ENCODE results near the gene FAM236C.
"Not testable (repeated sequence)": the region's sequence is repeated elsewhere in the genome, so short reads cannot be mapped to it uniquely, and the experiment has no call there.

FAM236C gene

DNA sequence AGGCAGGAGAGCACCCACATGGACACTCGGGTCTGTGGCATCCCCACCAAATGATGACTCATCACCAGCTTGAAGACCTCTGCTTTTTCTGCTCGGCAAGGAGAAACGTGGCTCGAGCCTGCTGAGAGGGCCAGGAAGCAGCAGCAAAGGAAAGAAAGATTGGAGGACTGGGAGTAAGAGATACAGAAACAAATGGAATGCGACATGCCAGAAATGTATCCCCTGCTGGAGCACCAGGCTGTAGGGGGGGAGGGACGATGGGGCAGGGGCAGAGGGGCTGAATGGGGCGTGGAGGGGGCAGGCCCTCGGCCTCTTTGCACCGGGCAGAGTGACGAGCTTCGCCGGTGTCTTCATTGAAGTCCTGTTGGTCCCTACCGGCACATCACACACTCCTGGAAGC is at the start of gene FAM236C:
Gene FAM236C, plus strand, starts transcription at position 301 of the 400 bp plus-strand sequence. CDS start 100 bp downstream, outside the sequence.
- not testable (repeated sequence) for DNase-seq

DNA sequence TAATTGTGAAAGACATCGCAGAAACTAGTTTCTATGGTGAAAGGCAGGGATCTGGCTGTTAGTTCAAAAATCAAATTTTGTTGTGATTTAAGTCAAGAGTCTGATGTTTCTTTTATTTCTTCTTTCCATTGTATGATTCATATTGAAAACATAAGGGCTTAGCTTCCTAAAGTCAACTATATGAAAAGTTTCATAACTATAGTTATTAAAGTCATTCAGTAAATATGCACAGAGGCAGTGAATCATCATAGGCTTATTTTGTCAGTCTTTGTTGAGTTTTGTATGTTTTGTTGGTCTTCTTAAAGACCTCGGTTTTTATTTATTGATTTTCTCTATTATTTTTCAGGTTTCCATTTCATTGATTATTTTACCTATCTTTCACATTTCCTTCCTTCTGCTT is 29.5 kb upstream of the FAM236C start:
- not testable (repeated sequence) for DNase-seq

- DNase-seq: not testable (repeated sequence)
Observed at GRCh38 chrX:72889740-72890139, 22.7 kb upstream of the FAM236C start.

DNA sequence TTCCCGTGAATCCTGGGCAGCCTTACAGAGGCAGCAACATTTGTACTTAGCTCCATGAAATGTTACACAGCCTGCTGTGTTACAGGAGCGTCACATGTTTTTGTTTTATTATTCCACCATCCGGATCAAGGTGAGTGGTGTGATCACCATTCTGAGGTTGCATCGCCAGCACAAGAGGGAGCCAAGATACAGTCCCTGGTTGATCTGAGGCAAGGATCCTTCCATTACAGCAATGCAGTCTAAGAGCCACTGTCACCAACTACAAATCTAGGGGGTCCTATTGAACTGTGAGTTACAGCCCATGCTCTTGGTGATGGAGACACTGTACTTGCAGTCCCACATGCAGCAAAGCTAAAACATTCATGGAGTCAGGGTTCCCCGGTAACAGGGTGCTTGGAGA is 3.7 kb downstream of the FAM236C start:
- DNase-seq: not testable (repeated sequence)

- DNase-seq: not testable (repeated sequence)
Observed at GRCh38 chrX:72932283-72932682, 19.9 kb downstream of the FAM236C start.

- not testable (repeated sequence) for DNase-seq
Observed at GRCh38 chrX:72936455-72936854, 24.0 kb downstream of the FAM236C start.

DNA sequence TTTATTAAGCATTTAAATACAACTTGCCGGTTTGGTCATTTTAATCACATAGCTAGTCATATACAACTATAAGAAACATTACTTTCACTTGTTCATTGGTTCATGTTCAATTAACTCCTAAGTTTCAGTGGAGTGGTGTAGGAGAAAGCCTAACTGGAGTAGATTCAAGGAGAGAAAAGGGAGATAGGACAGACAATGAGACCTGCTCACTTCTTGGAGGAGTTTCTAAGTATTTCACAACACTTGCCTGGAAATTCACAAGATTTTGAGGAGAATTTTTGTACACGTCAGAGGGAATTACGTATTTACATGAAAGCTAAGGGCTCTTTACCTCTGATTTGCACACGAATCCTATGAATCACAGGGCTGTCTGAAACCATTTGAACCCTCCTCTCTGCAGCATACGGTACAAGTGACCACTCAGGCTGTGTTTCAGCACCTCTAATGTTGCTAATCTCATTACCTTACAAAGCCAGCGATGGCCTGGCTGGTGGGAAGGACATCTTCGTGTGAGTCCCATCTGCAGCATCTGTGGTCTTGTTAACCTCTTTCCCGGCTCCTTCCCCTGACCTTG is 24.6 kb downstream of the FAM236C start:
- not testable (repeated sequence) for DNase-seq

DNA sequence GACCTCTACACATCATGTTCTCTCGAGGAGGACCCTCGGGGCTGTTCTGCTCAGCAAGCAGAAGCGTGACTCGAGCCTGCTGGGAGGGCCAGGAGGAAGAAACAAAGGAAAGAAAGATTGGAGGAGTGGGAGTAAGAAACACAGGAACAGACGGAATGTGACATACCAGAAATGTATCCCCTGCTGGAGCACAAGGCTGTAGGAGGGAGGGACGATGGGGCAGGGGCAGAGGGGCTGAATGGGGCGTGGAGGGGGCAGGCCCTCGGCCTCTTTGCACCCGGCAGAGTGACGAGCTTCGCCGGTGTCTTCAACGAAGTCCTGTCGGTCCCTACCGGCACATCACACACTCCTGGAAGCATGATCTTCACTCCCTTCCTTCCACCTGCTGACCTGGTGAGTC is 25.5 kb downstream of the FAM236C start, which contains the start of gene FAM236A:
Gene FAM236A, plus strand, starts transcription at position 301 of the 400 bp plus-strand sequence. Its CDS starts 57 bp downstream, at position 358.
- not testable (repeated sequence) for DNase-seq

DNA sequence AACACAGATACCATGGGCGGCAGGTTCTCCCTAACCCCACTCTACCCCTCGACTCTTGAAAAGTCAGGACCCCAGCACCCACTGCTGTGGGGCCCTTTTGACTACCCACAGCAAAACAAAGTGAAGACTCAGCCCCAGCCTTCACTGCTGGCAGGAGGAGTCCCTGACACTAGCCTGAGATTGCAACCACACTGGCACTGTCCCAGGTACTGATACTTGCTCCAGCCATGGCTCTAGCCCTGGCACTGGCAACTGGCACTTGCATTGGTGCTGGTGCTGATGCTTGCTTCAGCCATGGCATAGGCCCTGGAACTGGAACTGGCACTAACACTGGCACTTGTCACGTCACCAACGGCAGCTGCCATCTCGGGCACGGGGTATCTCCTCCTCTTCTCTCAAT is 29.9 kb downstream of the FAM236C start:
- DNase-seq: not testable (repeated sequence)

GRCh38 chrX:72943035-72943818 is 30.8 kb downstream of the FAM236C start:
- not testable (repeated sequence) for DNase-seq

DNA sequence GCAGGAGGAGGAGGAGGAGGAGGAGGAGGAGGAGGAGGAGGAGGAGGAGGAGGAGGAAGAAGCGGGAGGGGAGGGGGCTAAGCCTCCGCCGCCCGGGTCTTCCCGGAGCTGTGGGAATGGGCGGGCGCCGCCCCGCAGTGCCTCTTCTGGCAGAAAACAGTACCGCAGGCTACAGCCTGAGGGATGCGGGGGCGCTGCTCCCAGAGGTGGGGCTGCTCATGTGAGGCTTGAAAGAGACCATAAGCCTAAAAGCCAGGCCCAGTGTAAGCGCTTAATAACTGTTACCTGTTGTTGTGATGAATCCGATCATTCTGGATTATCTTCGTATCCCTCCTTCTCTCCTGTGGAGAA is 31.4 kb downstream of the FAM236C start, which contains the start of gene DMRTC1:
Gene DMRTC1, minus strand, starts transcription at position 19 of the 351 bp plus-strand sequence. CDS start 68,143 bp downstream, outside the sequence.
- DNase-seq: not testable (repeated sequence)

GRCh38 chrX:72959971-72960370 is 47.6 kb downstream of the FAM236C start:
- DNase-seq: not testable (repeated sequence)

Data from CD4-positive, alpha-beta T cell treated with Interferon gamma for 1 hour (primary cell).